NOMO-1 treated with DMSO at 0.1 percent for 48 hours (cell line): ENCODE data around the gene MLX.
A peak's percentile ranks its signal among the peaks of the same experiment; 100 is the strongest.
"Not testable (repeated sequence)": the region's sequence is repeated elsewhere in the genome, so short reads cannot be mapped to it uniquely, and the experiment has no call there.

Source experiments
- DNase-seq: peaks from one replicate; lab custom pipeline; 2025; ENCODE audit not compliant: unreplicated experiment; lab: John Stamatoyannopoulos, UW

The MLX gene

DNA sequence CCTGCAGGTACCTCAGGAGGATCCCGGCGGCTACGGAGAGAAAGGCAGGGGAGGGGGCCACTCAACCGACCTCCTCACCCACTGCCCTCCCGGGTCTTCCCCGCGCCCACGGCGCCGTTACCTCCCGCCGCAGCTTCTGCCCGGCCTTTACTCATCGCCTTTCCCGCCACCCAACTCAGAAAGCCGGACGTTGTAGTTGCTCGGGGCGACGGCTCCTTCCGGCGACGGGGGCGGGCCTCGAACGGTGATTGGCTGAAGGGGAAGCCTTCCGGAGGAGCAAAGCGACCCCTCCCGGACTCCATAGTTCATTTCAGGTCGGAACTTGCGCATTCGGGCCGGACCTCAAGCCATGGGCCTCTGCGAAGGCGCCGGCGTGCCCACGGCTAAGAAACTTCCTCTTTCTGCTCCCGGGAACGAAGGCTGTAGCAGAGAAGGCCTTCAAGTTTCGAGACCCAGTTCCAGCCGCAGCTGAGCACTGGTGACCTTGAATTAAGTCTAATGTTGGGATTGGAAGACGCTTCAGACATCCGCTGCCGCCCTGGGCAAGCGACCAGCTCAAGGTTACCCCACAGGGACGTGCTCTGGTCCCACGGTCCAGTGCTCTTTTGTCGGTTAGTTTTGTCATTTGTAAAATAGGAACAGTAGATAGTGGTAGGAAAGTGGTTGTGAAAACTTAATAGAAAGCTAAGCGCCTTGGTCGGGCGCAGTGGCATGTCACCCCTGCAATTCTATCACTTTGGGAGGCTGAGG is 10.8 kb downstream of the MLX start, which contains the start of gene PSMC3IP:
PSMC3IP (minus strand) TSS at position 198 of the 750 bp plus-strand sequence; CDS start at position 155, 43 bp downstream.
- peak; percentile 99 for DNase-seq

DNA sequence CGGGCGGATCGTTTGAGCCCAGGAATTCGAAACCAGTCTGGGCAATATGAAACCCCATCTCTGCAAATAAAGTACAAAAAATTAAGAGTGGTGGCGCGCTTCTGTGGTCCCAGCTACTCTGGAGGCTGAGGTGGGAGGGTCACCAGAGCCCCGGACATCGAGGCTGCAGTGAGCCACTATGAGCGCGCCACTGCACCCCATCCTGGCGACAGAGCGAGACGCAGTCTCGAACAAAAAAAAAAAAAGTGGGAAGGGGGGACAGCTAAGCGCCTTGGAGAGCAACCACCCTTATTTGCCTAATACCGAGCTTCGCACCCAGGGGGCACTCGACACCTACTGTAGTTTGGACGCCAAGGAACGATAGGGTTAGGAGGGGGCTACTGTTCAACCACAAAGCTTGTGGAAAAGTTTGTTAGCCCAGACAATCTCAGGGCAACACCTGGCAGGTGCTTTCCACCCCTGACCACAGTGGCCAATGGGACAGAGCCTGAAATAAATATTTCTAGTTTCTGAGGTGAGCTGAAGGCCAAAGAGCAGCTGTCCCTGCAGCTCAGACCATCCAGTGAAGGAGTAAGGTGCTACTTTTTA is 11.5 kb downstream of the MLX start:
- peak; percentile 82 for DNase-seq

DNA sequence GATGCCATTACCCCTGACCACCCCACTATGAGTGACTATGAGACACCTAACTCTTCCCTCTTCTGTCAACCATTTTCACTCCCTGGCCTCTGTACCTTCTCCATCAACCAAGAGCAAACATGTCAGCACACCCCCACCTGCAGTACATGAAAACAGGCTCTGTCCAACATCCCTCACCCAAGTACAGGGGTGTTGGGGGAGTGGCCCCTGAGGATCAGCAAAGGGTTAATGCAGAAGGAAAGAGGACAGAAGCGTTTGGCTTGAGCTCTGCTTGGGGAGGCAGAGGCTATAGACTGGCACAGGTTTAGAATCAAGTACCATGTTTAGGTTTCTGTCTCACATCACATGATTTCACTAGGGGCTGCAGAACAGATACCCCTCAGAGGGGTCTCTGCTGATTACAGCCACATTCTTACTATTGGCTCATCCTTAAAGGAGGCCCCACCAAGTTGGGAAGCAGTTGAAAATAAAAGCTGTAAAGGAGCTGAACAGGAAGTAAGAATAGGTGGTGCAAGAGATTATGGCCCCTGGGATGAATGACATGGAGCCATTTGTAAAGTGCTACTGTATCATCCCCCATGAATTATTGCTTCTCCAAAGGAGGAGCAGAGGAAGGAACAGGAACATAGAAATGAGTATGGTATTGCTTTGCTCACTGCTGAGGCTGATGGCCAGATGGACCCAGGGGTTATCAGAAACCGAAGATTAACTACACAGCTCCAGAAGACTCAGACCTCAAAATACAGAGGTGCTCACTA is 13.1 kb downstream of the MLX start:
- peak; percentile 4 for DNase-seq

DNA sequence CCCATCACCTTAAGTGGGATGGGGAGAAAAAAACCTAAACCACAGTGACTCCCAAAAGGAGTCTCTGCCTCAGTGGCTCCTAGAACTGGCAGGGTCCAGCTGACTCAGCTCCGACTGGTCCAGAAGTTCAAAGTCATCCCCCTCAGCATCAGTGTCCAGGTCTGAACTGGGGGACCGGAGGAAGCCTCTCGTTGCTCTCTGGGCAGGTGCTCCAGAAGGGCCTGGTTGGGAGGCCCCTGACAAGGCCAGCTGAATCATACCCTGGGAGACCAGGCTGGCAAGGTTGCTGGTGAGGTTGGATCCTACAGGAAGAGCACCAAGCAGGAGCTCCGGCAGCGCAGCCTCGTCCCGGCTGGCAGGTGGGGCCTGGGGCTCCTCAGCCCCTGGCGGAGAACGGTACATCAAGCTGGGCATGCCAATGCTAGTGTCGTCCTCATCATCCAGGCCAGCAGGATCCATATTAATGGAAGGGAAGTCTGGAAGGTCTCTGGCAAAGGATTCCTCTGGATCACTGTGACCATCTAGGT is 14.9 kb downstream of the MLX start:
- DNase-seq = no peak

DNA sequence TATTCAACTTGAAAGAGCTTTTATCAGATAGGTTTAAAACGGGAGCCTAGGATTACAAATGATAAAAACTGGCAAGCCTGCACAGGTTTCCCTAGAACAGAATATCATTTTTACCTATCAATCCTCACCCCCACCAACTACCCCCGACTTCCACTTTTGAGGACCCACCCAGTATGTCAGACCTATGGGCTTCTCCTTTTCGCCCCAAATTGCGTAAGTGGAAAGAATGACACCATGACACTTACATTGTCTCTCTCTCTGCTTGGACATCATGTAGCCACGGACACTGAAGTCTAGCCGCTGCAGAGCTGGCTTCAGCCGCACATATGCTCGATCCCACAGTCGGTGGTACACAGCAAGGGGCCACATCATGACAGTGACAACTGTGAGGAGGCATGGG is 18.0 kb downstream of the MLX start:
- peak; percentile 71 for DNase-seq

DNA sequence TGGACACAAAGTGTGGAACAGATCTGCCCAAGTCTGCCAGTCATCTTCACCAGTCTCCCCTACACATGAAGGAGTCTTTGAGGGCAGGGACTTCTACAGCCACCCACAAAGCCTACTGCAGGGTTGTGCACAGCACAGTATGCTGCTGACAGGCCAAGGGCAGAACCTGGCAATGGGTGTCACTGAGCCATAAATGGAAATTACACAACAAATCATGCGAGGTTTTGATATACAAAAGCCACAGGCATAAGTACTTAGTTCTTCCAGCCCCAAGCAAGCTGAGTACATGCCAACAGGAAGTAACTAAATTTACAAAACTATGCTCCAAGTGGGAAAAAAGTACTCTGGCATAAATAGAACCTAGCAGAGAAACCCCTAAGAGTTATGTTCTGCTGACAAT is 18.5 kb downstream of the MLX start:
- DNase-seq = peak; percentile 27

DNA sequence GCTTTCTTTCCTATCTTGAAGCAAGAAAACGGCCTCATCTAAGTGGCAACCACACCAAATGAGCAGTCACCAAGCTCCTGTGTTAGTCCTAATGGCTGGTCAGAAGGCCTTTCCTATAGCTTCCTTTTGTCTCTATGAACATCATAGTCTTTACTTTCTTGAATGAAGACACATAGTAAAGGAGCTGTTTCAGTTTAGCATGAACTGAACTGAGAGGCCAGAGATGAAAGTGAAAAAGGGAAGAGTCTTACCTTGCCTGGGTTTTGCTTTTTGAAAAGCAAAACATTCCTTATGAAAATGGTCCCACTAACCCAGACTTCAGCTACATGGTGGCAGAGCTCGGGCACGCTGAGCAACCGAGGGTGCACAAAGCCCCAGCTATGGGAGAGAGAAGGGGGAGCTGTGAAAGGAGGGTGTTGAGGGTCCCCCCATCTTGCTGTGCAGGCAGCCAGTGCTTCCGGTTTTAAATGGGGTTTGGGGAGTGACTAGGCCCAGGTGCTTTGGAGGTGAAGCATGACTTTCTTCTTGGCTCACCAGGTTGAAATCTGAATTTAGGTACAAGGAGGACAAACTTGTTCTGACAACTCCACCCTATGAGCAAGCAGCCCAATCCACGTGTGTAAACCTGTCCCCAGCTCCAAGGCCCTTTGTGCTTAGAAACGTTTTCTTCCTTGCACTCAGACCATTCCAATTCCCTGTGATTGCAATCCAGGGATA is 19.8 kb downstream of the MLX start:
- DNase-seq = peak; percentile 3

DNA sequence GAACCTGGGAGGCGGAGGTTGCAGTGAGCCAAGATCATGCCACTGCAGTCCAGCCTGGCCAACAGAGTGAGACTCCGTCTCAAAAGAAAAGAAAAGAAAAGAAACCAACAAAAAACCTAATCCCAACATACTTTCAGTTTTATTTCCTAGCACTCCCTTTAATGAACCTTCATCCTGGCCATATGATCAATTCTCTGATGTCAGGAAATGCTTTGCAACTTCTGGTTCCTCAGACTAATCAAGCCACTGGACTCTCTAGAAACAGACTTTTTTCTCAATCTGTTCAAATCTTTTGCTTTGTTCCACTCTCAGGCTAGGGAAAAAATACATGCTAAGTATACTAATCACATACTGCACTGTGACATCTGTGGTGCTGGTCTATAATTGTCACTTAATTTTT is 24.0 kb downstream of the MLX start:
- DNase-seq = no peak

DNA sequence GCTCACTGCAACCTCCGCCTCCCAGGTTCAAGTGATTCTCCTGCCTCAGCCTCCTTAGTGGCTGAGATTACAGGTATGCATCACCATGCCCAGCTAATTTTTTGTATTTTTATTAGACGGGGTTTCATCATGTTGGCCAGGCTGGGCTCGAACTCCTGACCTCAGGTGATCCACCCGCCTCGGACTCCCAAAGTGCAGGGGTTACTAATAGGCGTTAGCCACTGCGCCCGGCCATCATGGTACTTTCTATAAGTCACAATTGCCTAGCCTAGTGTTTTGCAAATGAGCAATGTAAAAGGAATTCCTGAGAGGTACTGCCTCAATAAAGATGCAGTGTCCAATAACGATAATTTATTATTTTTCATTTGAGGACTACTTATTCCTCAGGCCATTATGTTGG is 24.5 kb downstream of the MLX start:
- DNase-seq = no peak

DNA sequence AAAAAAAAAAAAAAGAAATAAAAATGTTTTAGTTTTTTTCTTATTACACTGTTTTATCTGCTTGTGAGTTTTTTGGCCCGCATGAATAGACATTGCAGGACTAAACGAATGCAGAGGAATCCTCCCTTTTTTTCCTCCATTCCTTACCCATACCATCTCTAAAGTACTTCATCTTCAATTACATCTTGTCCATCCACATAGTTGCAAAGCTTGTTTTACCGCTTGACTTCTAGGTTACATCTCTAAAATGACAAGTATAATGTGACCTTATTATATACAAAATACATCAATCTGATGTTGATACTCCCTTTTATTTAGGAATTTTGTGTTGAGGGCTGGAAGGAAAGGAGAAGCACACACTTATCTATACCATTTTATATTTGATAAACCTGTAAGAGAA is 29.5 kb downstream of the MLX start:
- DNase-seq = no peak

DNA sequence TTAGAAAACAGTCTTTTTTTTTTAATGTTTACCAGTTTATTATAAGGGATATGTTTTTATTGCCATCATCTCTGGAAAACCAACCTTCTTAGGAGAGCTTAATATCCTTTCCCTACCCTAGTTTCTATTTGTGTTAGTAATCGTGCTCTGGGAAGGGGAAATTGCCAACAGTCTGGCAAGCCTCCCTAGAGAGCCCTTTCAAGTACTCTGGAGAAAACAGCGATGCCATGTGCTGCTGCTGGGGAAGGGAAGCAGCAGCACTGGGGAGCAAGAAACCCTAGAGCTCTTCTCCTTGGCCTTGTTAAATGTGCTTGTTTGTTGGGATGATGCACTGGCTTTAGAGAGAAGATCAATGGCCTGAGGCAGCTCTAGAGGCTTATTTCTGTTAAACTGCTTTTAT is 32.0 kb downstream of the MLX start:
- no peak for DNase-seq

DNA sequence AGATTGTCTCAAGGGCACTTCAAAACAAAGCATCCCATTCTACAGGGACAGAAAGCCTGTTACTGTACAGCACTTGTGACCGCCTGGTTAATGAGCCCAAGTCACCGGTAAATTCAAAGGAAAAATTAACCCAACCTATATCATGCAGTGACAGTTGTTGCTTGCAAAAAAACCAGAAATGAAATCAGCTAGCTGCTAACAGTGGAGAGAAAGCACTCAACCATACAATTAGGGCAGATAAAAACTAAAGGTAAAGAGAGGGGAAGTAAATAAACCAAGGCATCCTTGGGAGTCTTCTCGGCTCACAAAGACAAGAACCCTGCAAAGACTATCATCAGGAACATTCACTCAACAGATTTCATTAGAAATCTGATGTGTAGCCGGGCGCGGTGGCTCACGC is 36.4 kb downstream of the MLX start:
- DNase-seq = no peak

DNA sequence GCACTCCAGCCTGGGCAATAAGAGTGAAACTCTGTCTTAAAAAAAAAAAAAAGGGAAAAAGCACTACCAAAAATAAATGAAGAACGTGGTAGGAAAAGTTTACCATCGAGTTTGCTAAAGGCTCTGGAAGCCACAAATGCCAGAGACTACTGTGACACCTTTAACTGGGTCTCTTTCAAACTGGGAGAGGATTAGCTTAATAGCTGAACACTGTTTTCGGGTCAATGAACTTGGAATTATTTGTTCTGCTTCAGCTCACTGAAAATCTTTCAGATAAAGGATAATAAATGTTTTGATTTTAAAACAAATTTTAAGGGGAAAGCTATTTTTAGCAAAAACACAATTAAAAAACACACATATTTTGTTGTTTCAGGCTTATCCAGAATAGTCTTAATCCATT is 40.9 kb downstream of the MLX start:
- no peak for DNase-seq

DNA sequence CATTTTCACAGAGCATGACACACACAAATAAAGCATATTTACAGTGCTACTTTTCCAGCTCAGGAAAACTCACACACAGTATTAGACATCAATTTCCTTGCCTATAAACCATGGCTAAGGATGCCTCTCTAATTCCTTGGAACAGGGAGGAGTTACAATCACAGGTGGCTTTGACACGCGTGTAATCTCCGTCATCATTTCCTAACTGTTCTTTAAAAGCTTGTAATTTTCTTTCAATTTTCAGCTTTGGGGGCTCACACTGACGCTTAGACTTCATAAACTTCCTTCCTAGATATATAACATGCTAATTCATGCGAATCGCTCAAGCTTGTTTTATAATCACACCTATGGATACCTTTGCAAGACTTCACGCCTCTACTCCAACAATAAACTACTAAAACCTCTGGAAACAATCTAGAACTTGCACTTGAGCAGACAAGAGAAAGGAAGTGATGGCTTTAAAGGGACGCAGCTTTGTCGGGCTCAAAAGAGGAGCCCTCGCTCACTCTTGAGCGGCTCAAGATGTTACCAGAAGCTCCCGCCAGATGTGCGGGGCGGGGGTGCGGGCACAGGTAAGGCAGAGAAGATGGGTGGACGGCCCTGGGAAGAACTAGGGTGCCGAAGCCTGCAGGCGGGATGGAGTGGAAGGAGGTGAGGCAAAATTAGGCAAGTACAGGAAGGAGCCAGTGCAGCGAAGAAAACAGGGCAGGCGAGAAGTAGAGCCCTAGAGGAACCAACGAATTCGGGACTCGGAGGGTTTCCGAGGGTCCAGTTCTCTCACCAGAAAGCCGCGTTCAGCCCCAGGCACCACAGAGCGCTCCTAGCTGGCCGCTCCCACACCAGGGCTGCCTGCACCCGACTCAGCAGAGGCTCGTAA is 41.6 kb downstream of the MLX start:
- DNase-seq = peak; percentile 9

DNA sequence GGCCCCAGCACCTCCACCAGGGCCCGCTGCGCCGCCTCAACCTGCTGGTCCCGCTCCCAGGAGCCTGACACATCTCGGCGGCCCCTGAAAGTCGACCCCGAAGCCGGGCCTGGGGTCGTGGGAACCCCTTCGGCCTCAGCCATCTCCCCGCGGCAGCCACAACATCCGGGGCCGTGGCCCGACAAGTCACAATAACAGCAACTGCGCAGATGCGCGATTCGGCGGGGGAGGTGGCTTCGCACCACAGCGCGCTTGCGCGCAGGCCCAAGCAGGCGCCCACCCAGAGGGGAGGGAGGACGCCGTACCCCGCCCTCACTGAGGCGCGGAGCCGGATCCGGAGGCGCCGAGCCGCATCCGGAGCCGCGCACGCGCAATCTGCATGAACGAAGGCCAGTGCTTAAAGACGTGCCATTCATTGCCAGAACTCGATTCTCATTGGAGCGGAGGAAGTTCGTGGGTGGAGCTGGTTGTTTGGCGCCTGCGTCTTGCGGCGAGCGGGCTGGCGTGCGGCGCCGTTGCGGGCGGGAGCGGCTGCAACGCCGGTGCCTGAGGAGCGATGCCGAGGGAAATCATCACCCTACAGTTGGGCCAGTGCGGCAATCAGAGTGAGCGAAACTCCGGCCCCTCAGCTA is 42.4 kb downstream of the MLX start, which contains the start of the genes RETREG3 and TUBG1:
RETREG3 (minus strand) TSS at position 193 of the 632 bp plus-strand sequence; CDS start at position 143, 50 bp downstream.
TUBG1 (plus strand) TSS at position 502 of the 632 bp plus-strand sequence; CDS start at position 557, 55 bp downstream.
- peak; percentile 99 for DNase-seq

DNA sequence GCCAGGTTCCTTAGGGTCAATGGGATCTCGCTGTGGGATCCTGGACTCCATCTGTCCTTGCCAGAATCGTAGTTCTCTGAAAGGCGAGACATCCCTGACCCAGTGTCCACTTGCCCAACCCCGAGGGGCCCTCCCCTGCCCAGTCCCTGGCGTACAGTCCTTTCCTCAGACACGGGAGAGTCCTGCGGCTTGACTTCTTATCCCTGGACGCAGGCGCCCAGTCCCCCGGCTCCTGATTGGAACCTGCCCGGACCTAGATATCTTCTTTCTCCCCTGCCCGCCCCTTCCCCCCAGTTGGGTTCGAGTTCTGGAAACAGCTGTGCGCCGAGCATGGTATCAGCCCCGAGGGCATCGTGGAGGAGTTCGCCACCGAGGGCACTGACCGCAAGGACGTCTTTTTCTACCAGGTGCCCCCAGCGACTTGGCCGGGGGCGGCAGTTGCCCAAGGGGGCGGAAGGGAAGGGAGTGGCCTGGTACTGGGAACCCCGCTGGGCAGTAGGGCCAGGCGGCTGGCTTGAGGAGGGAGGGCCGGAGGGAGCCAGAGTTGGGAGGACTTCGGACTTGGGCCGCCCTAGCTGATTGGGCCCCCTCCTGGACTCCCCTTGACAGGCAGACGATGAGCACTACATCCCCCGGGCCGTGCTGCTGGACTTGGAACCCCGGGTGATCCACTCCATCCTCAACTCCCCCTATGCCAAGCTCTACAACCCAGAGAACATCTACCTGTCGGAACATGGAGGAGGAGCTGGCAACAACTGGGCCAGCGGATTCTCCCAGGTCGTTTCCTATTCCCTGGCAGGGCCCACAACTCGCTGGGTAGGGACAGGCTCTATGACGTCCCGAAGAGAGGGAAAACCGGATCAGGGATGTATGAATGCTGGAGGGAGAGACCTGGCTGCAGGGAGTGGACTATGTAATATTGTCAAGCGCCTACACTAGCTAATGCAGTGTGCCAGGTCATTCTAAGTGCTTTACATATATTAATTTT is 43.2 kb downstream of the MLX start:
- not testable (repeated sequence) for DNase-seq

DNA sequence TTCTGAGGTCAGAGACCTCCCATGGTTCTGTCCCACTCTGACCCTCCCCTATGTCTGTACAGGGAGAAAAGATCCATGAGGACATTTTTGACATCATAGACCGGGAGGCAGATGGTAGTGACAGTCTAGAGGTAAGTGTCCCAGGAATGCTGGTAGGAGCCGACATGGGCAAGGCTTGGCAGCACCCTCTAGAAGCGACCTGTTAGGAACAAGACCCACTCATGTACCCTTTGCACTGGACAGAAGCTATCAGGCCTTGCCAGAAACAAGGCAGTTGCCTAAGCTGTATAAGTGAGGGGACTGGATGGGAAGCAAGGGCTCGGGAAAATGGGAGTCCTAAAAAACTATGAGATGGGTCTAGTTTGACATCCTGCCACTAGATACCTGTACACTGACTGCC is 45.1 kb downstream of the MLX start:
- DNase-seq = no peak

DNA sequence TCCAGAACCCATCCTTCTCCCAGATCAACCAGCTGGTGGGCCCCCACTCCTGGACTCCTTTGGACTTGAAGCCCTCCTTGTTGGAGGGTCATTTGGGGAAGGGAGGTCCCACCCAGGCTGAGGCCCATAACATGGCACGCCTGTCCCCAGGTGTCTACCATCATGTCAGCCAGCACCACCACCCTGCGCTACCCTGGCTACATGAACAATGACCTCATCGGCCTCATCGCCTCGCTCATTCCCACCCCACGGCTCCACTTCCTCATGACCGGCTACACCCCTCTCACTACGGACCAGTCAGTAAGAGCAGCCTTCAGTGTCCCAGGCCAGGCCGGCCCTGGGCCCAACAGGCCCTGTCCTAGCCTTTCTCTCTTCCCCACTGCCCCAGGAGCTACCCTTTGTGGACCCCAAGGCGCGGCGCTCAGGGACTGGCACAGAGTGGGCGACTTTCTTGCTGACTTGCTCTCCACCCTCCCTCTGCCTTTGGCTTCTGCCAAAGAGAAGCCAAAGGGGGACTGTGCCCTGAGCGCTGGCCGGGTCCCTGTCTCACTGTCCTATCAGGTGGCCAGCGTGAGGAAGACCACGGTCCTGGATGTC is 46.9 kb downstream of the MLX start:
- DNase-seq = no peak
